AG04449 (cell line): ENCODE data around the gene ROCK2.

ENCODE experiments used
- CTCF ChIA-PET: fragments of 350-600 bp; formaldehyde crosslinking; extraction: SDS; loops from one replicate; lab custom pipeline; 2021; ENCODE audit warnings: antibody characterized with exemption; lab: Yijun Ruan, JAX
- POLR2A ChIA-PET: fragments of 400-600, 350-600 bp; formaldehyde crosslinking; extraction: SDS; loops from one replicate; lab custom pipeline; 2020; ENCODE audit warnings: antibody characterized with exemption, inconsistent platforms; lab: Yijun Ruan, JAX
- DNase-seq: peaks from one replicate; pipeline ENCODE4 v3.0.0-alpha.2; 2010; ENCODE audit warnings: low read depth, low spot score
- H3K4me3 ChIP-seq: 2 replicates; pipeline ENCODE4 v1.5.1; 2011; ENCODE audit warnings: low read depth, mild to moderate bottlenecking, control low read depth, low read length
- CTCF ChIP-seq: IDR thresholded peaks from one replicate; pipeline ENCODE4 v1.5.1; 2011; ENCODE audit warnings: mild to moderate bottlenecking, moderate library complexity, low read length, control low read depth, inconsistent platforms; ENCODE audit not compliant: insufficient read depth; ENCODE audit errors: missing control alignments

Gene ROCK2

GRCh38 chr2:11371092-11371937 is 26.9 kb upstream of the ROCK2 start:
- no peak for DNase-seq
- no peak overlapping the region for H3K4me3 ChIP-seq
- no peak for TF ChIP-seq CTCF
- POLR2A ChIA-PET = no interaction called here
- CTCF ChIA-PET = no interaction called here

- CTCF ChIA-PET = no interaction called here
- H3K4me3 ChIP-seq = no peak overlapping the region
- POLR2A ChIA-PET = no interaction called here
- no peak for TF ChIP-seq CTCF
- DNase-seq = no peak
These were observed 26.1 kb upstream of the ROCK2 start for GRCh38 chr2:11370377-11371091.

GRCh38 chr2:11368059-11368572 is 23.7 kb upstream of the ROCK2 start:
- TF ChIP-seq CTCF = no peak
- POLR2A ChIA-PET = interaction anchor here (0.6 kb wide), 1 partner anchor 224 kb away, joined by 7 read pairs; no protein-coding TSS in a partner anchor
- DNase-seq = no peak
- H3K4me3 ChIP-seq = no peak overlapping the region
- CTCF ChIA-PET = interaction anchor here (0.7 kb wide), 1 partner anchor 134 kb away, joined by 3 read pairs; no protein-coding TSS in a partner anchor

GRCh38 chr2:11367170-11367730 is 22.8 kb upstream of the ROCK2 start:
- CTCF ChIA-PET = interaction anchor here (1.1 kb wide), 1 partner anchor 8 kb away, joined by 3 read pairs; no protein-coding TSS in a partner anchor
- H3K4me3 ChIP-seq = no peak overlapping the region
- no peak for DNase-seq
- POLR2A ChIA-PET = interaction anchor here (0.7 kb wide), 1 partner anchor 22 kb away, joined by 4 read pairs; no protein-coding TSS in a partner anchor
- TF ChIP-seq CTCF = no peak

- no peak for DNase-seq
- ChIA-PET POLR2A (interaction anchor here (0.7 kb wide), 1 partner anchor 21 kb away, joined by 4 read pairs; no protein-coding TSS in a partner anchor), CTCF (interaction anchor here (1.1 kb wide), 1 partner anchor 9 kb away, joined by 3 read pairs; no protein-coding TSS in a partner anchor)
- H3K4me3 ChIP-seq = no peak overlapping the region
- no peak for TF ChIP-seq CTCF
These were observed 21.9 kb upstream of the ROCK2 start for GRCh38 chr2:11366326-11366741.
